Measurements from ENCODE around the gene SYNGR2. TPM values are rescaled to one million over a fixed set of nuclear protein-coding genes. Genes with fewer than 3 reads are reported as not detected.

The SYNGR2 gene
- 206 TPM for total RNA-seq
- long read RNA-seq, transcript SYNGR2-209 (1 exons, 3,036 nt) = minor isoform, 24 of 824 reads
- long read RNA-seq, transcript SYNGR2-203 (3 exons, 1,553 nt) = minor isoform, 6 of 824 reads
- long read RNA-seq, transcript SYNGR2-204 (3 exons, 2,125 nt) = minor isoform, 71 of 824 reads
- long read RNA-seq, transcript SYNGR2-201 (4 exons, 2,325 nt) = major isoform, 672 of 824 reads
- long read RNA-seq, partial matches to known transcripts = 36 of 824 reads
- long read RNA-seq, other reads (novel, unspliced or antisense) = 14 of 824 reads

GRCh38 chr17:78168242-78168902, at the start of gene SYNGR2:
TSS of gene SYNGR2 (plus strand) at chr17:78168581. CDS start at chr17:78168617, 36 bp downstream.
- TF ChIP-seq CTCF (IDR thresholded peaks at IDR 0.05) = no peak
- Histone ChIP-seq H3K27ac (peak within 1 kb of the TSS; percentile 84), H3K4me3 (peak within 1 kb of the TSS; percentile 85), H3K27me3 (no peaks in the 10 kb centered on the region), H3K9me3 (no peaks in the 10 kb centered on the region), H3K4me1 (peaks cover 43% of the 10 kb centered on the region), H3K36me3 (peaks cover 26% of the 10 kb centered on the region)
- intact Hi-C loops (cut with DNase I) = no loop called here
- peak; percentile 88 for ATAC-seq
- peak; percentile 95 for DNase-seq

- peaks cover 41% of the 10 kb centered on the region for H3K36me3 ChIP-seq
- no peaks in the 10 kb centered on the region for H3K9me3 ChIP-seq
- no peak for TF ChIP-seq CTCF (IDR thresholded peaks at IDR 0.05)
- ATAC-seq (no peak), DNase-seq (no peak)
- H3K27ac ChIP-seq = no peak overlapping the region
- no peak overlapping the region for H3K4me3 ChIP-seq
- intact Hi-C loops (cut with DNase I) = loop anchor here (10.0 kb wide), 1 partner anchor 56 kb away; no protein-coding TSS in a partner anchor
- H3K4me1 ChIP-seq = no peaks in the 10 kb centered on the region
- H3K27me3 ChIP-seq = no peaks in the 10 kb centered on the region
These were observed 49.6 kb upstream of the SYNGR2 start for GRCh38 chr17:78118801-78119241.

- peaks cover 11% of the 10 kb centered on the region for H3K4me1 ChIP-seq
- ATAC-seq (no peak), DNase-seq (no peak)
- H3K4me3 ChIP-seq = no peak overlapping the region
- no peak for TF ChIP-seq CTCF (IDR thresholded peaks at IDR 0.05)
- no peaks in the 10 kb centered on the region for H3K27me3 ChIP-seq
- intact Hi-C loops (cut with DNase I) = no loop called here
- H3K27ac ChIP-seq = no peak overlapping the region
- no peaks in the 10 kb centered on the region for H3K9me3 ChIP-seq
- H3K36me3 ChIP-seq = peaks cover 58% of the 10 kb centered on the region
These were observed 47.8 kb upstream of the SYNGR2 start for GRCh38 chr17:78120537-78120936.

GRCh38 chr17:78120971-78121800, 47.2 kb upstream of the SYNGR2 start:
- no peak overlapping the region for H3K4me3 ChIP-seq
- intact Hi-C loops (cut with DNase I) = no loop called here
- DNase-seq = no peak
- H3K27me3 ChIP-seq = no peaks in the 10 kb centered on the region
- H3K27ac ChIP-seq = no peak overlapping the region
- TF ChIP-seq CTCF (IDR thresholded peaks at IDR 0.05) = no peak
- H3K9me3 ChIP-seq = no peaks in the 10 kb centered on the region
- H3K36me3 ChIP-seq = peaks cover 65% of the 10 kb centered on the region
- peaks cover 17% of the 10 kb centered on the region for H3K4me1 ChIP-seq
- no peak for ATAC-seq

GRCh38 chr17:78121801-78122215, 46.6 kb upstream of the SYNGR2 start:
- ATAC-seq (no peak), DNase-seq (no peak)
- no peak for TF ChIP-seq CTCF (IDR thresholded peaks at IDR 0.05)
- Histone ChIP-seq H3K4me1 (peaks cover 23% of the 10 kb centered on the region), H3K27ac (no peak overlapping the region), H3K27me3 (no peaks in the 10 kb centered on the region), H3K4me3 (no peak overlapping the region), H3K36me3 (peaks cover 66% of the 10 kb centered on the region), H3K9me3 (no peaks in the 10 kb centered on the region)
- intact Hi-C loops (cut with DNase I) = no loop called here
